Measurements from ENCODE around the gene CC2D1A.

CC2D1A gene

GRCh38 chr19:13883516-13884064 lies 22.4 kb upstream of the CC2D1A start:
- in situ Hi-C loops (cut with MboI; ENCODE audit: low pct_unique_long_range_greater_than_20kb, low sequenced_read_pairs, unreplicated experiment), result loop anchor here (5.0 kb wide), 1 partner anchor 164 kb away; no protein-coding TSS in a partner anchor

GRCh38 chr19:13884726-13885591 lies 21.0 kb upstream of the CC2D1A start:
- DNase-seq (ENCODE audit: low spot score), result no peak
- in situ Hi-C loops (cut with MboI; ENCODE audit: low pct_unique_long_range_greater_than_20kb, low sequenced_read_pairs, unreplicated experiment), result loop anchor here (5.0 kb wide), 1 partner anchor 162 kb away; no protein-coding TSS in a partner anchor
- TF ChIP-seq, protein P1, sequence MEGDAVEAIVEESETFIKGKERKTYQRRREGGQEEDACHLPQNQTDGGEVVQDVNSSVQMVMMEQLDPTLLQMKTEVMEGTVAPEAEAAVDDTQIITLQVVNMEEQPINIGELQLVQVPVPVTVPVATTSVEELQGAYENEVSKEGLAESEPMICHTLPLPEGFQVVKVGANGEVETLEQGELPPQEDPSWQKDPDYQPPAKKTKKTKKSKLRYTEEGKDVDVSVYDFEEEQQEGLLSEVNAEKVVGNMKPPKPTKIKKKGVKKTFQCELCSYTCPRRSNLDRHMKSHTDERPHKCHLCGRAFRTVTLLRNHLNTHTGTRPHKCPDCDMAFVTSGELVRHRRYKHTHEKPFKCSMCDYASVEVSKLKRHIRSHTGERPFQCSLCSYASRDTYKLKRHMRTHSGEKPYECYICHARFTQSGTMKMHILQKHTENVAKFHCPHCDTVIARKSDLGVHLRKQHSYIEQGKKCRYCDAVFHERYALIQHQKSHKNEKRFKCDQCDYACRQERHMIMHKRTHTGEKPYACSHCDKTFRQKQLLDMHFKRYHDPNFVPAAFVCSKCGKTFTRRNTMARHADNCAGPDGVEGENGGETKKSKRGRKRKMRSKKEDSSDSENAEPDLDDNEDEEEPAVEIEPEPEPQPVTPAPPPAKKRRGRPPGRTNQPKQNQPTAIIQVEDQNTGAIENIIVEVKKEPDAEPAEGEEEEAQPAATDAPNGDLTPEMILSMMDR (IDR thresholded peaks at IDR 0.05; ENCODE audit: extremely low read depth, insufficient read depth, missing control alignments), result no peak

More at GRCh38 chr19:13883516-13884064, 22.4 kb upstream of the CC2D1A start:
- DNase-seq (ENCODE audit: low spot score), result no peak
- TF ChIP-seq, protein P1 (IDR thresholded peaks at IDR 0.05; ENCODE audit: extremely low read depth, insufficient read depth, missing control alignments), result no peak

- in situ Hi-C loops (cut with MboI; ENCODE audit: low pct_unique_long_range_greater_than_20kb, low sequenced_read_pairs, unreplicated experiment), result no loop called here
- TF ChIP-seq, protein P1 (IDR thresholded peaks at IDR 0.05; ENCODE audit: extremely low read depth, insufficient read depth, missing control alignments), result no peak
- no peak for DNase-seq (ENCODE audit: low spot score)
Observed at GRCh38 chr19:13885826-13886365, 20.1 kb upstream of the CC2D1A start.

GRCh38 chr19:13887018-13887436 lies 19.0 kb upstream of the CC2D1A start:
- DNase-seq (ENCODE audit: low spot score), result no peak
- TF ChIP-seq, protein P1 (IDR thresholded peaks at IDR 0.05; ENCODE audit: extremely low read depth, insufficient read depth, missing control alignments), result no peak
- in situ Hi-C loops (cut with MboI; ENCODE audit: low pct_unique_long_range_greater_than_20kb, low sequenced_read_pairs, unreplicated experiment), result no loop called here

DNA sequence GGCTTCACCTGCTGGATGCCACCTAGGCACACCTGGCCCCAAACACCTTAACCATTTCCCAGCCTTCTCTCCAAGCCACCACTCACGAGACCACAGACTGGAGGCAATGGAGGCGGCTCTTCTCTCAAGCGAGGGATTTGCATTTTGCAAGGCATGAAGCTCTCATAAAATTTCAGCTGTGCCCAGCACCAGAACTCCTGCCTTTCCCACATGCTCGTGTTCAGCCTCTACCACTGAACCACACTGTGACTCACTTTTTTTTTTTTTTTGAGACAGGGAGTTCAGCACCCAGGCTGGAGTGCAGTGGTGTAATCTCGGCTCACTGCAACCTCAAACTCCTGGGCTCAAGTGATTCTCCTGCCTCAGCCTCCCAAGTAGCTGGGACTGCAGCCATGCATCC lies 18.5 kb upstream of the CC2D1A start:
- DNase-seq (ENCODE audit: low spot score), result no peak
- TF ChIP-seq, protein P1 (IDR thresholded peaks at IDR 0.05; ENCODE audit: extremely low read depth, insufficient read depth, missing control alignments), result no peak
- in situ Hi-C loops (cut with MboI; ENCODE audit: low pct_unique_long_range_greater_than_20kb, low sequenced_read_pairs, unreplicated experiment), result no loop called here

- TF ChIP-seq, protein P1 (IDR thresholded peaks at IDR 0.05; ENCODE audit: extremely low read depth, insufficient read depth, missing control alignments), result no peak
- in situ Hi-C loops (cut with MboI; ENCODE audit: low pct_unique_long_range_greater_than_20kb, low sequenced_read_pairs, unreplicated experiment), result no loop called here
- DNase-seq (ENCODE audit: low spot score), result no peak
Observed at GRCh38 chr19:13888281-13888680, 17.7 kb upstream of the CC2D1A start.

Measured in GM13977 (cell line).